ENCODE measurements around the gene TMX4.

DNA sequence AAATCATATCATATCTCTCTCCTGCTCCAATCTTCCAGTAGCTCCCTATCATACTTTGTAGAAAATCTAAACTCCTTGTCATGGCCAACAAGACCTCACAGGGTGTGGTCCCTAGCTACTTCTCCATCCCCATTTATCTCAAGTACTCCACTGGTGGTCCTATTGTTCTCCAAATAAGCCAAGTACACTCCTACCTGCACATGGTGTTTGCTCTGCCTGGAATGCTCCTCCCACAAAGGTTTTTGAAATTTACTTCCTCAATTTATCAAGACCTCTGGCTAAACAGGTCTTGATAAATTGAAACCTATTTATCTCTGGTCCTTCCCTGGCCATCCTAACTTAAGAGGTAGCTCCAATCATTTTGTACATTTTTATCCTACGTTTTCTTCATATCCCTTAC, 12.1 kb downstream of the TMX4 start:
- TF ChIP-seq, protein P1, sequence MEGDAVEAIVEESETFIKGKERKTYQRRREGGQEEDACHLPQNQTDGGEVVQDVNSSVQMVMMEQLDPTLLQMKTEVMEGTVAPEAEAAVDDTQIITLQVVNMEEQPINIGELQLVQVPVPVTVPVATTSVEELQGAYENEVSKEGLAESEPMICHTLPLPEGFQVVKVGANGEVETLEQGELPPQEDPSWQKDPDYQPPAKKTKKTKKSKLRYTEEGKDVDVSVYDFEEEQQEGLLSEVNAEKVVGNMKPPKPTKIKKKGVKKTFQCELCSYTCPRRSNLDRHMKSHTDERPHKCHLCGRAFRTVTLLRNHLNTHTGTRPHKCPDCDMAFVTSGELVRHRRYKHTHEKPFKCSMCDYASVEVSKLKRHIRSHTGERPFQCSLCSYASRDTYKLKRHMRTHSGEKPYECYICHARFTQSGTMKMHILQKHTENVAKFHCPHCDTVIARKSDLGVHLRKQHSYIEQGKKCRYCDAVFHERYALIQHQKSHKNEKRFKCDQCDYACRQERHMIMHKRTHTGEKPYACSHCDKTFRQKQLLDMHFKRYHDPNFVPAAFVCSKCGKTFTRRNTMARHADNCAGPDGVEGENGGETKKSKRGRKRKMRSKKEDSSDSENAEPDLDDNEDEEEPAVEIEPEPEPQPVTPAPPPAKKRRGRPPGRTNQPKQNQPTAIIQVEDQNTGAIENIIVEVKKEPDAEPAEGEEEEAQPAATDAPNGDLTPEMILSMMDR (IDR thresholded peaks at IDR 0.05): no peak
- no peak for TF ChIP-seq POLR2AphosphoS5 (IDR thresholded peaks at IDR 0.05)

Data from suprapubic skin (tissue), 3 donors.